Jurkat, Clone E6-1 (cell line): ENCODE results near the gene CACHD1.

Experiments
- DNase-seq: peaks from one replicate; pipeline ENCODE4 v3.0.0-alpha.2; 2011; ENCODE audit warnings: low read depth, low spot score
- H3K4me3 ChIP-seq: 2 replicates; pipeline ENCODE4 v1.5.1; 2011; ENCODE audit warnings: mild to moderate bottlenecking, low read length, control low read depth, moderate library complexity

The CACHD1 gene

DNA sequence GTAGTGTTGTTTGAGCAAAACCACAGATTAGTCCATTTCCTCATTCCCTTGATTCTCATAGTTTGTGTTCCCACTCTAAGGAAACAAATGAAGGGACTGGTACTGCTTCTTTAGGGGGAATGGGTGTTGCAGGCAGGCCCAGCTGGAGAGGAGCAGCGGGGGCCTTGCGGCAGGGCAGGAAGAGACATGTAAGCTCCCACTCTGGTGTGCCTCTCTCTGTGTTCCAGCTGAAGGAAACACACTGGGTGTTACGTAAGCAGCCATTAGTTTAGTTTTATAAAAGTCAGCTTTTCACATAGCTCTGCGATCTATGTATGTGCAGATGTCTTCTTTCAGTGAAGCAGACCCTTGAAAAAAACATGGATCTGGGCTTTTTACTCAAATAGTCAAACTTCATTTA lies 99.5 kb downstream of the CACHD1 start:
- H3K4me3 ChIP-seq: no peak overlapping the region
- DNase-seq: no peak

DNA sequence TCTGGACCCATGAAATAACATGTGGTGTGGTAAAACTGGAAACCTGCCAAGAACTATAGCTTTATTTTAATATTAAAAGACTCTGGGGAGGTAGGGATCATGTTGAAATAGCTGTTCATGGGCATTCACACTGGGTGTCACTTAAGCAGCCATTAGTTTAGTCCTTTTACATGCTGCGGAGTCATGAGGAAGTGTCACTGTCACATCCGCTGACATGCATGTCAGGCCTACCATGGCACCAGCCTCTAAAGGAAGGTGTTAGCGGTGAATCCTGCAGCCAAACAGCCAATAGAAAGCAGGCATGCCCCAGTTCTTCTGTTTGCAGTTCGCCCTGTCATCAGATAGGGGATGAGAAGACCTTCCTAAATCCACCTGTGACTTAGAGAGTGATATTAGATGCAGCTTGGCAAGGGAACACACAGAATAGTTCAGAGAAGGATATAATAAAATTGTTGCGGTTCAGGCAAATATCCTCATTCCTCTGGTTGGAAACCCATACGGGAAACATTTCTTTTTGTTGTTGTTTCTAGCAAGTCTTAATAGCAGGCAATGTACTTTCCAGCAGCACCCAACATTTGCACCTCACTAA lies 100.4 kb downstream of the CACHD1 start:
- no peak overlapping the region for H3K4me3 ChIP-seq
- DNase-seq: no peak

DNA sequence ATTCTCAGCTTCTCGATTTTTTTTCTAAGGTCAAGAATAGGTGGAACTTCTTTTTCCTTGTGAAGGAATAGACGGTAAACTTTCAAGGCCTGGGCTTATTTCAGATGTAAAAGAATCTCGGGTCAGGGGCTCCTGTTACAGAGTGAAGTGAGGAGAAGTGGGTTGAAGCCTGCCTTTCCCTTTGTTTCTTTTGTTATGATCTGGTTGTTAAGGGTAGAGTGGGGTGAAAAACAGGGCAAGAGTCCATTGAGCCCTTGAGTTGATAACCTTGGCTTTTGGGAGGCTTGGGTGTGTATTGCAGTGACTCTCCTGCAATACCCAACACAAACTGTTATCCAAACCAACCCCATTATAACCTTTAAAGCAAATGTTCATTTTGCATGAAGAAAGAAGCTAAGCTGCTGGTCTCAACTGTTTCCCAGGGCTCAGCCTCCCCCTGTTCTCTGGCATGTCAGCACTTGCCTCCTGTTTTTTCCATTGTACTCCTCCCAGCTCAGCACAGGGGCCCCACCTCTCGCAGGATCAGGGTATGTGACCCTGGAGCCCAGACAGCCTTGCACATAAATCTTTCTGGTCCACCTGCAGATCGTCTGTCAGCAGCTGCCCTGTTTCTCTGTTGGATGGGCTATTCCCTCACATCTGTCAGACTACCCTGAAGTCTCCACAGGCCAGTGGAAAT lies 102.4 kb downstream of the CACHD1 start:
- DNase-seq: no peak
- H3K4me3 ChIP-seq: no peak overlapping the region

DNA sequence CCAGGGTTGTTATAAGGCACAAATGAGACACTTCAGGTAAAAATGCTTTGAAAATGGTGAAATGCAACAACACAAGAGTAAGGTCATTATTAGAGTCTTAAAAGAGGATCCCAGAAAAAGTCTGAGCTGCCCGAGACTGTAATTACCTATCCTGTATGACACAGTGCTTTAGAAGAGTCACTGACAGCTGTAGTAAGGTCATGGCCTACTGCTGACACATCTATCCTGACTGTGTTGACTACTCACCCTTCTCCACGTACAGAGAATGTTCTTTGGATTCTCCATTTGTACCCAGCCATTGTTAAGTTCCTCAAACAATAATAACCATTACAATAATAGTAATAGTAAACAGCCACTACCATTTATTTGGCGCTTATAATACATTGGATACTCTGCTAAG lies 104.4 kb downstream of the CACHD1 start:
- no peak for DNase-seq
- H3K4me3 ChIP-seq: no peak overlapping the region

DNA sequence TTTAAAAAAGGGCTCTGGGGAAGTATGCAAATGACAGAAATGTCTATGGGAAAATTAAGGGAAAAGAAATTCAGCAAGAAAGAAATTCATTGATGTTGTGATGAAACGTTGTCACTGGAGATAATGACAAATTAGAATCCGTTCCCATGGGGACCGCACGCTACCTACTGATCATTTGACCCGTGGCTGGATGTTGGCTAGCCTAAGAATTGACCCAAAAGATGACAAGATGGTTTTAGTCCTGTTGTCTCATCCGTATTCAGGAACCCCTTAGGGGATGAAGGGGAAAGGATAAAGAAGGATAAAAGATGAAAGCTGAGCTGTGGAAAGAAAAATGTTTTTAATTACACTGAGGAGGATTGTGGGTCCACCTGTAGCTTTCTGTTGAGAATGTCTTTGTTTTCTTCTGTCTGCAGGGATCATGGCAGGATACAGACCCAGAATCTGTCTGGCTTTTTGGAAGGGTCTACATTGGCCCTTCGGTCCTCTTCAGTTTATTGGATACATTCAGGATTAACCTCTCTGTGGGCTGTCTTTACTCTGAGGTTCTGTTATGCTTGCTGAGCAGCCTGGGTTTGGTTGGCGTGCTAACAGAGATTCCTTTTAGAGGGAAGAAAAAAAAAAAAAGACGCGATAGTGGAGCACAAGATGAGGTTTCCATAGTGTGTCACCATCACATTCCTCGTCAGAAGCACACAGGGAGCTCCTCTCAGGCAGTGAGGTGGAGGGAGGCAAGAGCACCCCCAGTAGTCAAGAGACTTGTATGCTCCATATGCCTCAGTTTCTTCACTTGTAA lies 106.2 kb downstream of the CACHD1 start:
- no peak for DNase-seq
- no peak overlapping the region for H3K4me3 ChIP-seq

DNA sequence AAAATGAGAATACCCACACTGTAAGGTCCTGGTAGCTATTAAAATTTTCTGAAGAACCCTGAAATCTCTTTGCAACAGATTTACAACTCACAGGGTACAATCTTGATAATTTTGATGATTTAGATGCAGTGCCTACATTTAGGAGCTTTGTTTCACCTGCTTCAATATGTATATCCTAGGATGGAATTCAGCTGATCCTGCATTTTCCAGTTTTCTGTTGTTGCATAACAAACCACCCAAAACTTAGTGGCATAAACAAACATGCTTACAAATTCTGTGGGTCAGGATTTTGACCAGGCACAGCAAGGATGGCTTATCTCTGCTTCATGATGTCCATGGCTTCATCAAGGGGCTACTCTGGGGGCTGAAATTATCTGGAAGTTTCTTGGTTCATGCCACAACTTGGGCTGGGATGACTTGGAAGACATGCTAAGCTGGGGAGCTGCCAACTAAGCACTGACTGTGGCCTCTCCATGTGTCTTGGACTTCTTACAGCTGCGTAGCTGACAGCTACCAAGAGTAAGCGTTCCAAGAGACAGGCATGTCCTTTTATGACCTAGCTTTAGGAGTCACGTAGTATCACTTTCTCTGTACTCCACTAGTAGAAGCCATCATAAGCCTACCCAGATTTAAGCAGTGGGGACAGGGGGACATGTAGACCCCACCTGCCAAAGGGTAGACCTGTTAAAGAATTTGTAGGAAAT lies 108.5 kb downstream of the CACHD1 start:
- no peak overlapping the region for H3K4me3 ChIP-seq
- no peak for DNase-seq

DNA sequence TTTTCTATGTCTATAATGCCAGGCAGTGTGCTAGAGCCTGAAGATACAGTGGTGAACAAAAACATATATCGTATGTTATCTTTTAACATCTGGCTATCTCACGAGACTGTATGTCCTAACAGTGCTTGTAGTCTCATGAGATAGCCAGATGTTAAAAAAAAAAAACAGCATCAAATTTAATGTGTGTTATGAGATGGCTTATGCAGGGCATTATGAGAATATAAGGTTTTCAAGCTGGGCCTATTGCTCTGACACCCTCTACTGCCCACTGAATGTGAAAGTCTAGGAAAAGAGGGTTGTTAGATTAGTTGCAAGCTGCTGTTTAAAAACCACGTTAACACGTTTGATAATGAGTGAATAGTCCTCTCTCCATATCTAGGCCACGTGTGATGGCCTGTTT lies 109.8 kb downstream of the CACHD1 start:
- DNase-seq: no peak
- no peak overlapping the region for H3K4me3 ChIP-seq

DNA sequence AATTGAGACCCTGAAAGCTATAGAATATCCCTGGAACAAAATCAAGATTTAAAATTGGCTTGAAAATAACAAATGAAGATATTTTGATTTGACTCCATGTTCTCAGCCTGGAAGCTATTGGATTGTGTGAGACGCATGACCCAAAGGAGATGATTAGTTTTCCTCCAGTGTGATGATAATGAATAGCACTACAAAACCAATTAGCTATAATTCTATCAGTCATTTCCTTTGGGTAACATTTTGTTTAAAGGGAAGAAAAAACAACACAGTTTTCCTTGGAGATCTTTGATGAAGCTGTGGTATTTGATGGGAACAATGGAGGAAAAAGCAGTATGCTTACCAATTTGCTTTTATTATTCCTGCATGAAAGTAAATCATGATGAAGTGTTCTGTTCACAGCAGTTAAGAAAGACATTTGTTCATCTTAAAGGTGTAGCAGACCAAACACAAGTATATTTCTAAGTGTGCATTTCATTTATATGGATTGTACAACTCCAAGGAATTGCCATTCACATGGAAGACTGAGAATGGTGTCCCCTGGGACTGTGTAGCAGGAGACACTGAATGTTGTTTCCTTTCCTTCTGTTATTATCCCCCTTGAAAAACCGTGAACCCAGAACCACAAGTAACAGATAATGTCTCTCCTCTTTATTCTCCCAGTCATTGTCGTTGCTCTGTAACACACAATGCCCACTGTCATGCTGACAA lies 111.4 kb downstream of the CACHD1 start:
- H3K4me3 ChIP-seq: no peak overlapping the region
- DNase-seq: no peak

DNA sequence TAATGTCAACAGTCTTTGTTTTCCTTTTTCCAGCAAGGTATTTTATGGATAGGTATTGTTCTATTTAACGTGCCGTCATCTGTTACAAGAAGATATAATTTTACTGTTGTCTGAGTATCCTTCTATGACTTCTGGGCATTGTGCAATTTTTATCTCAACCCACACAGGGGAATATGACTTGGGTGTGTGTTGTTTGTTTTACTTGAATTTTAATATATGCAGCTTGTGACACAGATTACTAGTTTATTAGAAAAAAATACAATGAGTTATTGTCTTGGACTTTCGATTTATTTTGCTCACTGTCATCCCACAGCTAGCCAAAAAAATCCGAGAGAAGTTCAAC lies 111.9 kb downstream of the CACHD1 start:
- H3K4me3 ChIP-seq: no peak overlapping the region
- DNase-seq: no peak

DNA sequence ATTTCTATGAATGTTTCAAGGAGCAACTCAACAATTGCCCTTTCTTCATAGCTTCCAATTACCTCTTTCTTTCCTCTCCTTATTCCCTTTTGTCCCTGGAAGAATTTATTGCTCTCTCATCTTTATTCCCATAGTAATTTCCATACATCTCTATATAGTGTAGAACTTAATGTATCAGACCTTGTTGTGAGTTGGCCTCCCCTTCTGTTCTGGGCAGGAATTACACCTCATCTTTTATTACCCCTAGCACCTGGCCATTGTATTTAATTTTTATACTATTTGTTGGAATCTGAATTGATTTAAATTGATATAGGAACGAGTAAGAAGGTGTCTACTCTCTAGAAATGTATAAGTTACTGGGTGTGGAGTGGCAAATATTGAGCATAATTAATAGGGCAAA lies 114.5 kb downstream of the CACHD1 start:
- H3K4me3 ChIP-seq: no peak overlapping the region
- DNase-seq: no peak

DNA sequence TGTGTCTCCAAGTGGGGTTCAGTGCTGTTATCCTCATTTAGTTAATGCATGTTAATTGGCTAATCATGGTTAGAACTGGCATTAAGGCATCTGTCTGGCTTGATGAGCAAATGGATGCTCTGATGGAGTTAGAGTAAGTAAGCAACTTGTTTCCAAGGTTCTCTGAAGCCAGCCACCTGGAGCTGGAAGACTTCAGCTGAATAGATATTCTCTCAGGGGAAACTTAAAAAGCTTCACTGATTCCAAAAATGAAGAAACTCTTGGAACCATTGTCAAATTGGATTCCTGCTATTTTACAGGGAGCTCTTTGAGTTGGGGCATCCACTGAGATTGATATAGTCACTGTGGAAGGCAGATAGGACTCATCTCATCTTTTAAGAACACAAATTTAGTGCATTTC lies 118.9 kb downstream of the CACHD1 start:
- DNase-seq: no peak
- H3K4me3 ChIP-seq: no peak overlapping the region

DNA sequence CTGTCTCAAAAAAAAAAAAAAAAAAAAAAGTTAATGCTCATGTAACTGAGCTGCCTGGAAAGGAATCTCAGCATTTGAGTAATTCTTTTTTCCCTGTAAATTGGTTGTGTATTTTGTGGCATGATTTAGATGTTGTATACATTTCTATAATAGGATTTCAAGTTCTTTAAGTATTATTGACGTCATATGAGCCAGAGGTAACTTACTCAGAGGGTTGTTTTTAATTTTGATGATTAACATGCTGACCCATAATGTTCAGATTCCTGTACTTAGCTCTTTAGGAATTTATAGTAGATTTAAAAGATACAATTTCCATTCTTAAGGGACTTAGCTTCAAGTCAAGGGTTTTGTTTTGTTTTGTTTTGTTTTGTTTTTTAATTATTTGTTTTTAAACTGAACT lies 120.4 kb downstream of the CACHD1 start:
- DNase-seq: no peak
- no peak overlapping the region for H3K4me3 ChIP-seq

DNA sequence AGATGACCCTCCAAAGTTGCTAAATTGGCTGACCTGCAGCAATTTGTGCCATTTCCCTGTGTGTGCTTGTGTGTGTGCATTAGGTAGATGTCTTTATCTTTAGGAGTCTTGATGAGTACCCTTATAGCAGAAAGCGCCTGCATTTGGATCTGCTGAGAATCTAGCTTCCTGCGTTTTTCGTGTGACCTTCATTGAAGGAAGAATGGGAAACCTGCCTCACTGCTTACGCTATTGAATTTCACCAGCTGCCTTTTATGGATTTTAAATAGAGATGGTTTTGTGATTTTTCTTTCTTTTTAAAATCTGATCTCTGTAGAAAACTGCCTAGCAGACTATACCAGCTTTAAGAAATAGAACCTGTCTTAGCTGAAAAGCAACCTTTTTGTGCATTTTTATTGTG lies 124.5 kb downstream of the CACHD1 start:
- DNase-seq: no peak

DNA sequence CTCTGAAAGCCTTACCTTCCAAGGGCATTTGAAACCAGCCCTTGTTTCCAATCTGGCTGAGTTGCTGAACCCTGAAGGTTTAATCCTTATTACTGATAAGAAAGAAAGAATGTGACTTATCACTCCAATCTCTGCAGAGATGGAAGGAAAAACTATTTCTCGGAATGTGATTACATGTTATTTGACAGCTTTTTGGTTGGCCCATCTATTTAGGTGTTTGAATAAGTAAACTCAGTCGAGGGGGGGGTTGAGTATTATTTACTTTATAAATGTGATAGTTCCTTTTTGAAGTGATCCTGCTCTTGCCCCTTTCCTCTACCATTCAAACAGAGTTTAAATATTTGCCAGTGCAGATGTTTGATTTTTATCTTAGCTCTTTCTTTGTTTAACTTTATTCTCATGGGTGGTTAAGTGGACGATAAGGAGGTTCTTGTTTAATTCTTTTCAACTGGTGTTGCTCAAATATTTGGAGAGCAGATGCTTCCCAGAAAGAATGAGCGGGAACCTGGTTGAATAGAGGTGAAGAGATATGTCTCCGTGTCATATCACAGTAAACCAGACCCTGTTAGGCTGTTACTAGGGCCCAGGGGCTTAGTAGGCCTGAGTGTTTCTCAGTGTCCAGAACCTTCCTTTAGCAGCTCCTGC lies 126.1 kb downstream of the CACHD1 start:
- DNase-seq: no peak
- H3K4me3 ChIP-seq: no peak overlapping the region

More for the DNA sequence above, 124.5 kb downstream of the CACHD1 start:
- no peak overlapping the region for H3K4me3 ChIP-seq

DNA sequence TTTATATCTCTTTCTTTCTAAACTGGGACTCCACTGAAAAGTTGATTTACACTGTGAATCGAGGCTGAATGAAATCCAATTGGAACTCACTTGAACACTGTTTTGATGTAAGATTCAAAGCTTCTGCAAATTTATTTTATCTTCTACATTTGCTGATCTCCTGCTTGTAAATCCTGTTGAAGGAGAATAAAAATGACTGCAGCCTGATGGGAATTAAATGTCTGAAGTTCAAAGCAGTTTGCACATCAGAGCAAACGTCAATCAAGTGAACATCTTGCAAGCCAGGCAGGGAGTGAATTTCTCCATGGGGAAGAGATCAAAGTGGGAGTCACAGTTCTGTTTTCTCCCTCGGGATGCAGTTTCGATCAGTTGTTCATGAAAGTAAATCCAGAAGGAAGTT lies 127.2 kb downstream of the CACHD1 start:
- no peak for DNase-seq
- H3K4me3 ChIP-seq: no peak overlapping the region

DNA sequence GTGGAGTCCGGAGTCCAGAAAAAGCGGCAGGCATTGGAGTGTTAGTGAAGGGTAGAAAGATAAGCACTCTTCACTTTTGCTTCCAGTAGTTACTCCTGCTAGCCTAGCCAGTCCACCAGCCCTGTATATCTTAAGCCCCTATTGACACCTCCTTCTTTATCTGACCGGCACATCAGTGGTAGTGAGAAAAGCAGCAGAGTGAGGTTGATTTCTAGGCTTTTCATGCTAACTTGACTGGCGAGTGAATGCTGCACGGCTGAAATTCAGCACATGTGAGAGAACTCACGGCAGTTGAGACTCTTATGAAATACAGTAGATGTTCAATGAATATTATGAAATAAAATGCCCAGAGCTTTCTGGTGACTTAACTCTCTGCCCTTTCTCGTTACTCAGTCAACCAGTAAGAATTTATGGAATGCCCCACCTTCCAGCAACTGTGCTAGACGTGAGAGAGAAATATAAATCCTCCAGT lies 128.2 kb downstream of the CACHD1 start:
- DNase-seq: no peak
- no peak overlapping the region for H3K4me3 ChIP-seq

DNA sequence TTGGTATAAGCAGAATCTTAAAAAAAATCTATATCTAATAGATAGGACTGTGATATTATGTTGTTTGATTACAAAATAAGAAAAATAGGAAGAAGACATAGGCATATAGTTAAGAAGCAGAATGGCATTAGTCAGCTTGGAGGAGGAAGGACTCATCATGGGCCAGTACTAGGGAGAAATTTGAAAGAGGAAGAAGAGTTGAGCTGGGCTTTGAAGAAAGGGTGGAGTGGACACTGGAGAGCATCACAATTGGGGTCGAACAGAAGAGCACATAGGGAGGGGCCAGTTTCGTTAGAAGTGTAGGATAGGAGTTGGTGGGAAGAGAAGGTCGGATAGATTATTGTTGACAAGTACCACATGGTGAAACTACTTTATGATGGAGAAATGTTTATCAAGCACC lies 129.3 kb downstream of the CACHD1 start:
- H3K4me3 ChIP-seq: no peak overlapping the region
- DNase-seq: no peak

DNA sequence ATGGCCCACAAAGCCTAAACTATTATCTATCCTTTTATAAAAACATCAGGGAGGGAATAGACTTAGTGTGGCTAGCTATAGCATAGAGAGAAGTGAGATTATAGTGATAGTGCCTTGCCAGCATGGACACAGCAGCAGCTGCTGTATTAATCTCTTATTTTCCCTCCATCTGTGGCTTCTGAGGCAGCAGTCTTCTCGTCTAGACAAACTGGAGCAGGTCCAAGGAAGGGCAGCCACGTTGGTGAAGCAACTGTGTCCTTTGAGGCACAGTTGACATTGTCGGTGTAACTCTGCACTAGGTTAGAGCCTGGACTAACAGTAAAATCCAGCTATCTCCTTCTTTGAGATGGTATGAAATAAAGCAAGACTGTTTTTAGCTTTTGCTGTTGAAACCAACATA lies 131.3 kb downstream of the CACHD1 start:
- H3K4me3 ChIP-seq: no peak overlapping the region
- DNase-seq: no peak
